Activated CD4-positive, alpha-beta T cell treated with anti-CD3 and anti-CD28 coated beads, Interleukin-2, amount 10 ng/mL, durations not matched to agents 24 days and 14 days (primary cell): ENCODE data around the gene RBM33. TPM values are rescaled to one million over a fixed set of nuclear protein-coding genes. Genes with fewer than 3 reads are reported as not detected.
A peak's percentile ranks its signal among the peaks of the same experiment; 100 is the strongest.

ENCODE experiments used
- DNase-seq: peaks from one replicate; pipeline ENCODE4 v3.0.0; 2022
- H3K27ac Mint-ChIP-seq: one replicate; pipeline ENCODE4 v1.8.0; 2022; ENCODE audit warnings: mild to moderate bottlenecking, mixed read lengths
- H3K27me3 Mint-ChIP-seq: one replicate; pipeline ENCODE4 v1.8.0; 2022; ENCODE audit warnings: mixed read lengths
- H3K36me3 Mint-ChIP-seq: one replicate; pipeline ENCODE4 v1.8.0; 2022; ENCODE audit warnings: low read depth, mild to moderate bottlenecking, mixed read lengths
- H3K4me1 Mint-ChIP-seq: one replicate; pipeline ENCODE4 v1.8.0; 2021; ENCODE audit warnings: mixed read lengths
- H3K4me3 Mint-ChIP-seq: one replicate; pipeline ENCODE4 v1.8.0; 2022; ENCODE audit warnings: mild to moderate bottlenecking, moderate library complexity, mixed read lengths
- H3K9me3 Mint-ChIP-seq: one replicate; pipeline ENCODE4 v1.8.0; 2021; ENCODE audit warnings: mixed read lengths
- intact Hi-C: fragments of 100-400 bp; cut with micrococcal nuclease; formaldehyde crosslinking; loops from one replicate; pipeline ENCODE4 v1.15.1; 2023
- total RNA-seq: library from RNA; stranded (reverse); gene quantifications from 2 replicates; pipeline ENCODE4 v1.2.3, GENCODE V29; 2022

RBM33 gene
- total RNA-seq, 1 donor from 2014 or later, result 79.5 TPM

DNA sequence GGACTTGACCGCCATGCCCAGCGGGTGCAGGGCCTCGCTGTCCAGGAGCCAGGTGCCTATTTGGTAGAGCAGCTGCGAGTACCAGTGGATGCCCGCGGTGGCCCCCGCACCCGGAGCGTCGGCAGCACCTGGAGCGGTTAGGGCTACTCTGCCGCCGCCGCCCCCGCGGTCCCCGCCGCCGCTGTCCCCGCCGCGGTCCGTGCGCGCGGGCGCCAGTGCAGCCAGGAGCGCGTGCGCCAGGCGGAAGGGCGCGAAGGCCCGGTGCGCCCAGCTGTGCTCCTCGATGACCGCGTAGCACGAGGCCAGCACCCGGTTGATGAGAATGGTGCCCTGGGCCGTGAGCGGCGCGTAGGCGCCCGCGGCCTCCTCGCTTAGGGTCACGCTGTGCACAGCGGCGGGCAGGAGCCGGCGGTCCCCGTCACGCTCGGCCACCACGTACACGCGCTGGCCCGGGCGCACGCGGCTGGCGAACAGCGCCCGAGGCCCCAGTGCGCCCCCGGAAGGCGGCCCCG is 158.5 kb downstream of the RBM33 start:
- Mint-ChIP-seq H3K9me3 (no peaks in the 10 kb centered on the region), H3K27me3 (peaks cover 69% of the 10 kb centered on the region), H3K4me1 (peaks cover 20% of the 10 kb centered on the region), H3K27ac (no peak overlapping the region), H3K36me3 (no peaks in the 10 kb centered on the region), H3K4me3 (peak overlapping the region; percentile 81)
- no peak for DNase-seq
- intact Hi-C loops, result loop anchor here (1.0 to 10.0 kb wide), 2 partner anchors 9 to 812 kb away; partner anchors contain the start of gene SHH

DNA sequence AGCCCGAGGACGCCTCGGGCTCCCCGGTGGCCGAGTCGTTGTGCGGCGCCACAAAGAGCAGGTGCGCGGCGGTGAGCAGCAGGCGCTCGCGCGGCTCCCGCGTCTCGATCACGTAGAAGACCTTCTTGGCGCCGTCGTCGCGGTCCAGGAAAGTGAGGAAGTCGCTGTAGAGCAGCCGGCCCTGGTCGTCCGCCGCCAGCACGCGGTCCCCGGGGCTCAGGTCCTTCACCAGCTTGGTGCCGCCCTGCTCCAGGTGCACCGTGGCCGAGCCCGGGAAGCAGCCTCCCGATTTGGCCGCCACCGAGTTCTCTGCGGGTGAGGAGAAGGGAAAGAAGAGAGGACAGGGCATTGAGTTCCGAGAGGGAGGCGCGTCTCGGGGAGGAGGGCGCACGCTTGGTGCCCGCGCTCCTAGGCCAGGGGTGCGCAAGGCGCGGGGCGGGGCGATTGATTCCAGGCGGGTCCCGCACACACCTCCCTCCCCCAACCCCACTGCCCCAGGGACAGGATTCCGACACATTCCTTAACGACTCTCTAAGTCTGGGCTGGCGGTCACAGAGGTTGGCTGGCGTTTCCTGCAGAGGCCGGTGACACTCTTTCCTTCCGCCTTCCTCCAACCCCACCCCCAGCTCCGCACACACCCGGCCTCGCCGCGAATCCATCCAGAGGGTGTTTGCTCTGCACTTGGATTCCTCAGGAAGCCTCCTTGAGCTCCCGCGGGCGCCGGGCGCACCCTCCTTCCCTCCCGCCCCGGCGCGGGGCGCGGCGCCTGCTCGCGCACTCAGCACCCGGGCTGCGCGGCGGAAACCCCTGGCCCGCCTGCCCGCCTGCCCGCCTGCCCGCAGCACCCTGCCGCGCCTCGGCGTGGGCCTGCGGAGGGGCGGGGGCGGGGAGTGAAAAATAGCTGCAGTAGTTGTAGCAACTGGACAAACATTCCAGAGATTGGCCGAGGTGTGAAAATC is 159.2 kb downstream of the RBM33 start:
- Mint-ChIP-seq H3K9me3 (no peaks in the 10 kb centered on the region), H3K36me3 (no peaks in the 10 kb centered on the region), H3K4me1 (peaks cover 16% of the 10 kb centered on the region), H3K27ac (peak overlapping the region; percentile 53), H3K27me3 (peaks cover 64% of the 10 kb centered on the region), H3K4me3 (peak overlapping the region; percentile 81)
- intact Hi-C loops, result loop anchor here (1.0 to 10.0 kb wide), 4 partner anchors 9 to 1205 kb away; partner anchors contain the start of gene SHH
- DNase-seq, result peak; percentile 71

DNA sequence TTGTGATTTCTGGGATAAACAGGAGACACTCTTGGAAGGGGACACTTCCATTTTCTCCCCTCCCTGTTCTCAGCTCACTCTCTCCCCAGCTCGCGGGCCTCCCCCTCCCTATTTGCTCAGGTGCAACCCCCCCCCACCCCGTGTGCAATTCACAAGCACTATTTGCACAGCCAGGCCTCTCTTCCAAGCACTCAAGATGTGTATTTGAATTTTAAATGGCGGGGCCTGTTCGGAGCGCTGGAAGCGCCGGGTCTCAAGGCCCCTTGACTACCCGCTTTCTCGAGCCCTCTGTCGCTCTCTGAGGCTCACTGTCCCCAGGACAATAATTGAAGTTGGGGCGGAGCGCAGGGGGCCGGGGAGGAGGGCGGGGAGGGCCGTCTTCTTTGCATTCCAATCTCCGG is 160.0 kb downstream of the RBM33 start:
- peaks cover 64% of the 10 kb centered on the region for H3K27me3 Mint-ChIP-seq
- peaks cover 15% of the 10 kb centered on the region for H3K4me1 Mint-ChIP-seq
- peak overlapping the region; percentile 47 for H3K4me3 Mint-ChIP-seq
- no peak for DNase-seq
- intact Hi-C loops, result loop anchor here (2.0 to 10.0 kb wide), 3 partner anchors 430 to 1204 kb away; no protein-coding TSS in a partner anchor
- H3K9me3 Mint-ChIP-seq, result no peaks in the 10 kb centered on the region
- no peaks in the 10 kb centered on the region for H3K36me3 Mint-ChIP-seq
- H3K27ac Mint-ChIP-seq, result no peak overlapping the region

DNA sequence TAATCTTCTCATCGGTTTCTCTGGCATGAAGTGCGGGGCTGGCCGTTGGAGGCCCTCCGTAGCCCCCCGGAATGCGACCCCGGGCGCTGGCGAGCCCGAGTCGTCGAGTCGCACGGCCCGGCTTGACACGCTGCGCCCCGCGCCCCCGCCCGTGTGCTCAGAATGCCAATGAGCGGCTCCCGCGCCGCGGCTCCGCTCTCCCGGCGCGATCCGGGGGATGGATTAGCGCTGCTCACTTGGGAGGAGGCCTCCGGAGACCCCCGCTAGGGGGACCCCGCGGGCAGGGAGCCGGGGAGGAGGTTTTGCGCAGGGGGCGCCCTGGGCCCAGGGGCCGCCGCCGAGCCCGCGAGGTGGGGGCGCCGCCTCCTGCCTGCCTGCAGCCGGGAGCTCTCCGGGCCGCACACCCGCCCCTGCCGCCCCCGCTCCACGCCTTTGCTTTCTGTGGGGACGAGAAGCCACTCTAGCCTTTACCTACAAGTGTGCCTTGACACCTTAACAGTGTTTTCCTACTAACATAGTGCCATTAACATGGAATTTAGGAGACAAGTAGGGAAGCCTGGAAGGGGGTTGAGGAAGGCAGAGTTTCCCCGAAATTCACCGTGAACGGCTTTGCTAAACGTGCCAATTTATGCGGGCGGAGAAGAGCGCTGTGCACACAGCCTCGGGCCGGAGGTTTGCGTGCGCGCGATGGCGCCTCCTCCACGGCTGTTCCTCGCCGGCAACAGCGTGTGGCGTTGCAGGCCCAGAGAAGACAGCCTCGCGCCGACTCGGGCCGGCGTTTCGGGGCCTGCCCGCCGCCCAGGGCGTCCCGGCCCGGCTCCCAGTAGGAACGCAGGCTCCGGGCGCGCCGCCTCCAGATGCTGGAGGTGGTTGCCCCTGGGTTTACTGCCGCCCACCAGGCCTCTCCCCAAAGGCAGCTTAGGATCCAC is 160.7 kb downstream of the RBM33 start:
- Mint-ChIP-seq H3K27me3 (peaks cover 58% of the 10 kb centered on the region), H3K36me3 (no peaks in the 10 kb centered on the region), H3K4me3 (peak overlapping the region; percentile 62), H3K9me3 (no peaks in the 10 kb centered on the region), H3K4me1 (peaks cover 15% of the 10 kb centered on the region), H3K27ac (no peak overlapping the region)
- intact Hi-C loops, result loop anchor here (2.0 to 10.0 kb wide), 4 partner anchors 430 to 1217 kb away; no protein-coding TSS in a partner anchor
- DNase-seq, result peak; percentile 86

DNA sequence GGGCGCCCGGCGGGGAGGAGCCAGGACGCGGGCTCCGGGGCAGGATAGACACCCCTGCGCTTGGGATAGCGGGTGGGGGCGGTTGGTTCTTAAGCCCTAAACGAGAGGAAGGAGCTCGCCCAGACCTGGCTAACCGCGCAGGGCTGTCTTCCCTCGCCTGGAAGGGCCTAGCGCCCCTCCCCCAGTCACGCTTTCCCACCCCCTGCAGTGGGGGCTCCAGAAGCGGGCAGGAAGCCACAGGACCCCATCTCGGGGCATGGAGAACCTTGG is 161.3 kb downstream of the RBM33 start:
- H3K4me3 Mint-ChIP-seq, result no peak overlapping the region
- intact Hi-C loops, result loop anchor here (2.0 to 10.0 kb wide), 4 partner anchors 431 to 1217 kb away; no protein-coding TSS in a partner anchor
- no peaks in the 10 kb centered on the region for H3K36me3 Mint-ChIP-seq
- H3K9me3 Mint-ChIP-seq, result no peaks in the 10 kb centered on the region
- peaks cover 15% of the 10 kb centered on the region for H3K4me1 Mint-ChIP-seq
- H3K27me3 Mint-ChIP-seq, result peaks cover 58% of the 10 kb centered on the region
- H3K27ac Mint-ChIP-seq, result no peak overlapping the region
- no peak for DNase-seq

DNA sequence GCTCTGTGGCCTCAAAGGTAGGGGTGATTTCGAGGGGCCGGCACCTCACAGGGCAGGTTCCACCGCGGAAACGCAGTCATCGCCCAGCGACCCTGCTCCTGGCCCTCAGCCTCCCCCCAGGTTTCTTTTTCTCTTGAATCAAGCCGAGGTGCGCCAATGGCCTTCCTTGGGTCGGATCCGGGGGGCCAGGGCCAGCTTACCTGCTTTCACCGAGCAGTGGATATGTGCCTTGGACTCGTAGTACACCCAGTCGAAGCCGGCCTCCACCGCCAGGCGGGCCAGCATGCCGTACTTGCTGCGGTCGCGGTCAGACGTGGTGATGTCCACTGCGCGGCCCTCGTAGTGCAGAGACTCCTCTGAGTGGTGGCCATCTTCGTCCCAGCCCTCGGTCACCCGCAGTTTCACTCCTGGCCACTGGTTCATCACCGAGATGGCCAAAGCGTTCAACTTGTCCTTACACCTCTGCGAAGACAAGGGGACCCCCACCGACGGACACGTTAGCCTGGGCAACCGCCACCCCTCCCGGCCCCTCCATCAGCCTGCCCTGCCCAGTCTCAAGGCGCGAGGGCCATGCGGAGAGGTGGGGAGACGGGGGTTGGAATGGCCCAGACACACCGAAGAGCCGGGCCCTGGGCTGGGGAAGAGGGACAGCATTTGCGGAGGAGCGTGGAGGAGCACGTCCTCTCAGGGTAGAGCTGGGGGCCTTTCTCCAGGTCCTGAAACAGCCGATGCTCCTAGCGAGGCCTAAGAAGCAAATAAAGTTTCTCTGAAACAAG is 161.8 kb downstream of the RBM33 start:
- Mint-ChIP-seq H3K36me3 (no peaks in the 10 kb centered on the region), H3K4me3 (no peak overlapping the region), H3K27me3 (peaks cover 58% of the 10 kb centered on the region), H3K27ac (no peak overlapping the region), H3K4me1 (peaks cover 15% of the 10 kb centered on the region), H3K9me3 (no peaks in the 10 kb centered on the region)
- DNase-seq, result no peak
- intact Hi-C loops, result loop anchor here (5.0 to 10.0 kb wide), 2 partner anchors 809 to 1216 kb away; no protein-coding TSS in a partner anchor

DNA sequence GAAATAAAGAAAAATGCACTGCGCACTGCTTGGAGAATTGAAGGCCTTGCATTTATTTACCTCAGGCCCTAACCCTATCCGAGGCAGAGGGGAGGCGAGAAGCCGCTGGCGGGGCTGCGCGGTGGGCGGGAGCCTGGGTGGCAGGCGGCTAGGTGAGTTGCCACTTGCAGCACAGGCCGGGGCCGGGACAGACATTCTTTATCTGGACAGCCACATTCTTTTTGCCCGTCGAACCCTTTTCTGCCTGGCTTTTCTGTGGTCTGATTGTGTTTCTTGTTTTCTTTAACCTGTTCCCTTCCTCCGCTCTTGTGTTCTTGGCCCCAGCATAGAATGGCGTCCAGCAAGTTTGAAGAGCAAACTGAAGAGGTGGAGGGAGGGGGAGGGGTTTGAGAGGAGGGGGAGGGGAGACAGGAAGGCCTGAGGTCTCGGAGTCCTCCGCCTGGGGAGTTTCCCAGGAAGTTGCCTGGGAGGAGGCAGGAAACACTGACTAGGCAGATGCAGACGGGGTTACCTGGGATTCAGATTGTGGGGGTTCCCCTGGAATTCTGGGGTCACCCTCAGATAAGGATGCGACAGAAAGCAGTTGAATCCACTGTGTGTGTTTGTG is 162.7 kb downstream of the RBM33 start:
- Mint-ChIP-seq H3K36me3 (no peaks in the 10 kb centered on the region), H3K27me3 (peaks cover 63% of the 10 kb centered on the region), H3K9me3 (no peaks in the 10 kb centered on the region), H3K27ac (peak overlapping the region; percentile 26), H3K4me1 (peaks cover 23% of the 10 kb centered on the region), H3K4me3 (no peak overlapping the region)
- no peak for DNase-seq
- intact Hi-C loops, result loop anchor here (5.0 to 10.0 kb wide), 2 partner anchors 808 to 1215 kb away; no protein-coding TSS in a partner anchor

DNA sequence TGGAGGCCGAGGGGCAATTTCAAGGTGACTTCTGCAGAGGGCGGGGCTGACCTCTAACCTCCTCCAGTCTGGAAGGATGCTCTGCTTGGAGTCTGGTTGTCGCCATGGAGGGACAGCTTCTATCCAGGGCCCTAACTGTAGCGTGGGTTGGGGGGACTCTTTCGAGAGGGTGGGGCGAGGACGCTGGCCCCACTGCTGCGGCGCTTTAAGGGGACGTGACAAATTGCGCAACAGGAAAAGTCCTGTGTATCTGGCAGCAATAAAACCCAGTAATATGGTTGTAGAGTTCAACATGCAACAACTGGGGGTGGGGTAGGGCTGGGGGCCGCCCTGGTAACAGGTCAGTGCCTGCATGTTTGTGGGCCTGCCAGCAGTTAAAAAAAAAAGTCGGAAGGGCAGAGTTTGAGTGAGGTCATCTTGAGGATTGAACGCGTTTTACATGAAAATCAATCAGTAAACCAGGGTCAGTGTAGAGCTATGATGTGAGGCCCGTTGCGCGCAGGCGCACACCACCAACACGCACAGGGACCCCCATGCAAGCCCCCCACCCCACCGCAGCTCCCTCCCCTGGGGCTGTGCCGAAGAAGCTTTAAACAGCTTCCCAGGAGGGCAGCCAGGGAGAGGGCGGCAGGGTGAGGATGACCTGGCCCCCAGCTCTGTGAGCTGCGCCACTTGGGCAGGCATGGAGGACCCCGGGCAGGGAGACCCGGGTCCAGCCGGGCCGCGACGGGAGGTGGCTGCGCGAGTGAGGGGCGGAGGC is 163.5 kb downstream of the RBM33 start:
- H3K4me1 Mint-ChIP-seq, result peaks cover 24% of the 10 kb centered on the region
- H3K27me3 Mint-ChIP-seq, result peaks cover 67% of the 10 kb centered on the region
- H3K27ac Mint-ChIP-seq, result peak overlapping the region; percentile 26
- DNase-seq, result no peak
- H3K4me3 Mint-ChIP-seq, result no peak overlapping the region
- intact Hi-C loops, result loop anchor here (2.0 to 10.0 kb wide), 5 partner anchors 343 to 1214 kb away; no protein-coding TSS in a partner anchor
- H3K9me3 Mint-ChIP-seq, result no peaks in the 10 kb centered on the region
- H3K36me3 Mint-ChIP-seq, result no peaks in the 10 kb centered on the region

DNA sequence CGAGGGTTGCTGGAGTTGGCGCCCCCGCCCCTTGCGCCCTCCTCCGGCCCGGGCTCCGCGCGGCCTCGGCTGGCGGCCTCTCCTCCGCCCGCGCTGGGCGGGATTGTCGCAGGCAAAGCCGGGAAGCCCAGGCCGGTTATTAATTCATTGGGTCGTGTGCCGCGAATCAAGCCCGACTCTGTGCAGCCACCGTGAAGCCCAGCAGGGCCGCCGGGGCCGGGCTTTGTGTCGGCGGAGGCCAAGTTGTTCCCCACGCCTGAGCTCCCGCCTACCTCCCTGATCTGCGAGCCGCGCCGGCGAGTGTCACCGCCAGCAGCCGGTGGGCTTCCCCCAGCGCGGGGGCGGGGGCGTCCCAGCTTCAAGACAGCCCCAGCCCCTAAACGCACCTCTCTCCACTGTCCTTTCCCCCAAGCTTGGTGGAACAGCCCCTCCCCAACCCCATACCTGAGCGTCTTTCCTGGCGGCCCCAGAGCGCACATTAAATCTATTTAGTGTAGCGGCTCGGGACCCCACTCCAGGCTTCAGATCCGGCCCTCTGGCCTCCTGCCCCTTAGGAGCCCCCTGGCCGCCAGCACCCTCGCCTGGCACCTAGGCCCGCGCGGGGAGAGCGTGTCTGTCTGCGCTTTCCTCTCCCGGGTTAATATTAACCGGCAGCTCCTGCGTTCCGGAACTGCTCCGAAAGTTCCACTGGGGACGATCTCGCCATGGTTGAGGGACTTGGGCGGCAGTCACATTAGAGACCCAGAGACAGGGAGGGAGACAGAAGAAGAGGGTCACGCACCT is 164.3 kb downstream of the RBM33 start:
- peak overlapping the region; percentile 80 for H3K27ac Mint-ChIP-seq
- no peaks in the 10 kb centered on the region for H3K9me3 Mint-ChIP-seq
- no peaks in the 10 kb centered on the region for H3K36me3 Mint-ChIP-seq
- DNase-seq, result no peak
- intact Hi-C loops, result loop anchor here (2.0 to 10.0 kb wide), 5 partner anchors 344 to 1214 kb away; no protein-coding TSS in a partner anchor
- peaks cover 22% of the 10 kb centered on the region for H3K4me1 Mint-ChIP-seq
- H3K27me3 Mint-ChIP-seq, result peaks cover 70% of the 10 kb centered on the region
- H3K4me3 Mint-ChIP-seq, result peak overlapping the region; percentile 15

DNA sequence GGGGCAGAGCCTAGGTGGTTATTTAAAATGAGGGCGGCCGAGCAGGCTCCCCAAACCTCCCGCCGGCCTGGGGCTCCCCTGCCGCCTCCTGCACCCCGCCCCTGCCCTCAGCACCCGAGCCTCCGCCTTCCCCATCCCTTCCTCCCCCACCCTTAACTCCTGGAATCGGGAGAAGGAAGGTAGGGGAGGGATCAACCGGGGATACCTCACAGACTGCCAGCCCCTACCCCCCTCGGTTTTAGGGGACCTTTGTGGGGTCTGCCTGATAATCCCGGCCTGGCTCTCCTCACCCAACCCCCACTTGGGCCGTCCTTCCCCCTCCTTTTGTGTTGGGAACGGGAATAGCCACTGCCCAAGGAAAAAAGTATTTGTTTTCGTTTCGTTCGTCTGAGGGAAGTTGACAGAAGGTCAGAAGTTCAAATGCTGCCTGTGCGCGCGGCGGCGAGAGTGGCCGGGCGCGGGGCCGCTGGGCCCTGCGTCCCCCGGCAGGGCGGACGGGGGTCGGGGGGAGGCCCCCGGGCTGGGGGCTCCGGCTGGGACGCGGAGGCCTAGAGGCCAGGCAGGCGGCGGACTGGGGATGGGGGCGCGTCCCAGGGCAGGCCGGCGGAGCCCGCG is 165.0 kb downstream of the RBM33 start:
- intact Hi-C loops, result loop anchor here (2.0 to 10.0 kb wide), 5 partner anchors 345 to 1213 kb away; no protein-coding TSS in a partner anchor
- H3K27me3 Mint-ChIP-seq, result peaks cover 72% of the 10 kb centered on the region

More for the DNA sequence above, 165.0 kb downstream of the RBM33 start:
- H3K4me3 Mint-ChIP-seq, result peak overlapping the region; percentile 28
- H3K4me1 Mint-ChIP-seq, result peaks cover 22% of the 10 kb centered on the region
- no peaks in the 10 kb centered on the region for H3K36me3 Mint-ChIP-seq
- no peak for DNase-seq
- H3K9me3 Mint-ChIP-seq, result no peaks in the 10 kb centered on the region
- peak overlapping the region; percentile 58 for H3K27ac Mint-ChIP-seq
